Amniotic epithelial cell (primary cell): ENCODE measurements around the gene ZBTB20.
A peak's percentile ranks its signal among the peaks of the same experiment; 100 is the strongest.

Source experiments
- DNase-seq: peaks from one replicate; pipeline ENCODE4 v3.0.0-alpha.2; 2010; ENCODE audit warnings: low read depth

ZBTB20 gene

DNA sequence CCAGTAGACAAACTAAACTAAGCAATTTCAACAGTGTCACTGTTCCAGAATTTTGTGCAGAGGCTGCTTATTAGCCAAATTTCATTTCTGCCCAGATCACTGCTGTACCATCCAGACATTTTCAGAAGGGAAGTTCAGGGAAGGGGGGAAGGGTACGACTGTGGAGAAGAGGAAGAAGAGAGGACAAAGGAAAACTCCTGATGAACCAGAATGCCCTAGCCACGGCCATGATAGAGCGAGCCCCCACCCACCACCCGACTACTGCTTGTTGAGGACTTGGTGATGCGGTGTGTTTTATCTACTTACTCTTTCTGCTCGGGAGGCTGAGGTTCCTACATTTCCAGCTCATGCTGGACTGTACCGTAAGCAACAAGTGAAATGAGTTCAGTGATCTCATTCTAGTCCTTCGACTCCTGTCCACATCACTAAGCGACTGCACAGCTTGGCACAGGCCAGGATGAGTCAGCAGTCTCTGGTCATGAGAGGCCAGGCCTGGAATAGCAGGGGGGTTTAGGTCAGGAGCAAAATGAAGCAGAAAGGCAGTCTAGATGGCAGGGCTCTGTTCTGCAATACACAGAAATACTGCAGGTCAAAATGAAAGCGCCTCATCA lies 522.4 kb downstream of the ZBTB20 start:
- peak; percentile 99 for DNase-seq

DNA sequence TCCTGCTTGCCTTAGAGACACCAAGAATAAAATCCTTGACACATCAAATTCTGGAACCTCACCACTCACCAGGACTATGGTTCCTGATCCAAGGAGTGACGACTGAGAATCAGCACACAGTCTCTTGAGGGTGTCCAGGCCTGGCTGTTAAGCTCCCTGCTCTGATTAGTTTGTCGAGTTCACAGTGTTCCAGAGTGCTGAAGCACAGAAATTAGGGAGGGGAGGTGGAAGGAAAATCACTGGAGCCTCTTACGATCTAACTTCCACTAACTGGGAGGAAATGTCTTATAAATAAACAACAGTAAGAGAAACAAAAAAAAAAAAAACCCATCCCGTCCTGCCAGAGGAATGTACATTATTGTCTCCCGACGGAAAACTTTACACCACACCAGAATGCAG lies 523.0 kb downstream of the ZBTB20 start:
- DNase-seq = peak; percentile 79

DNA sequence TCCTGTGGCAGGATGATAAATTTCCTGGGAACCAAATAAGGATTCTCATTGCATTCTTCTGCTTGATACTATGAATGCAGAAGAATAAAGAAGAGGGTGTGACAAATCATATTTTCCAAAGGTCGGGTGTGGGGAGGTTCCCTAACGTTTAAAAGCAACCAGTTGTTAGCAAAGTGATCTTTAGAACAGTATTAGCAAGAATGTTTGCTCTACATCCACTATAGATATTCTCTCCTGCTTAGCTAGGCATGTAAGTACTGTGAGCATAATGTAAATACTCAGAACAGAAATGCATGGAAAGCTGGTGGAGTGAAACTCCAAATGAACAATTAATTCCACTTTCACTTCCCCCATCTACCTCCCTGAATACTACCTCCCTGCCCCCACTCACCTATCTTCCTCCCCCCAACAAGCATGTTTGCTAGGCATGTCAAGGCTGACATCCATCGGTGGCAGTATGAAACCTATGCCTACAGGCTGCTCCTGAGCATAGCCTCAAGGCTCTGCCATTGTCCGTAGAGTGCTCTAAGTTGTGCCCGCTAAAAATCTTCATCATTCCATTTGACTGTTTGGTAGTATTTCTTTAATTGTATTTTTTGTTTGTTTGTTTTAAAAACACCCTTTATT lies 523.6 kb downstream of the ZBTB20 start:
- no peak for DNase-seq

DNA sequence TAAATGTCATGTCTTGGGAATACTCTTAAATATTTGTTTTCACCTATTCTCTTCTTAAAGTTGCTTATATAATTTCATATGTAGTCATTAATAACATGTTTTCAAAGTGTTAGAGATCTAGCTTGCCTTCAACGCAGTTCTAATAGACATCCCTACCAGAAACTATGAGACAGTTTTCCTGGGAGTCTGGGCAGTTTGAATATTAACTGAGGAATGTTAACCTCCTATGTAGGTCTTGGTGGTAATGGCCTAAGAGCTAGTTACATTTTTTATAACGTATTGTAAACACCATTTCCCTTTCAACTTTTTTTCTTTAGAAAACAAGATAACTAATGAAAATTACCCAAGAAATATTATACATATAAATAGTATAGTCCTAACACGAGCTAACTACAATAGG lies 525.1 kb downstream of the ZBTB20 start:
- peak; percentile 60 for DNase-seq

GRCh38 chr3:114619771-114620170 lies 527.3 kb downstream of the ZBTB20 start:
- no peak for DNase-seq

- DNase-seq = no peak
These were observed 531.5 kb downstream of the ZBTB20 start for GRCh38 chr3:114615523-114616085.

DNA sequence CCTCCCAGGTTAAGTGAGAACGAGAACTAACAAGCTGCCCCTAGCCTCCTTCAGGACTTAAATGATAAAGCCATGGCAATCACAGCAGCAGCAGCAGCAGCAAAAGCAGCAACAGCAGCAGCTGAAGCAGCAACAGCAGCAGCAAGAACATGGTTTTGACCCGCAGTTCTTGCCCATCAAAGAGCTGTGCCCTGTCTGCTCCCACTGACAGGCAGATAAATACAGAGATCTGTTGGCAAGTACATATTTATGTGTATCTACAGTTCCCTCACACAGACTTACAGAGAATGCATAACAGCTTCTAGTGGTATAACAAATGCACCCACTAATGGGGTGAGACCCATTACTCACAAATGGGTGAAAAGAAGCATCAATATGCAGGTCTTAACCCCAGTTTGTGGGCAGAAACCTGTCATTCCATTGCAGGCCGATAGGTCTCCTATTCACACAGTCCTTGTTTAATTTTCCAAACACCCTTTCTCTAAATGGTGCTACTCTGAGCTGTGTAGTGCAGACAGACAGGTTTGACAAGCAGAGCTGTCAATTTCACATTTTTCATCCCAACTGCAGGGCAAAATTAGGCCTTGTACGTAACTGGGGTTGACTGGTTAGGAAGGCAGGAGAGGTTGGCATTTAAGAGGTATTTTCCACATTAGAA lies 537.0 kb downstream of the ZBTB20 start:
- DNase-seq = no peak

- DNase-seq = peak; percentile 93
These were observed 538.8 kb downstream of the ZBTB20 start for GRCh38 chr3:114608293-114608692.

DNA sequence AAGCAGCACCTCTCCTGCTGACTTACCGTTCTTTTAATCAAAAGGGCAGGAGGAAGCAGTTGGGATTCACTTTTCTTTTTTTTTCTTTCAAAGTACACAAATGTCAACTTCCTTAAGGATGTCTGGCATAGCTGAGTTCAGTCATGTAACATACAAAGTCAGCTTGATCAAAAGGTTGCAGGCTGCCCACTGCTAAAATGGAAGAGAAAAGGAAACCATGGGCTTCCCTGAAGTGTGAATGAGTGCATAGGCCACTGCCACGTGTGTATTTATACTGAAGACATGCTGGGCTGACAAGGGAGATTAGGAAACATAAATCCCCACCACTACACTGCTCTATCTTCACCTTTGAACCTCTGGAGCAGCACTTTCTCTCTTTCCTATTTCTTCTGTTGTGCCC lies 540.8 kb downstream of the ZBTB20 start:
- no peak for DNase-seq

GRCh38 chr3:114600571-114600970 lies 546.5 kb downstream of the ZBTB20 start:
- DNase-seq = no peak

- DNase-seq = no peak
These were observed 549.2 kb downstream of the ZBTB20 start for GRCh38 chr3:114597871-114598270.

DNA sequence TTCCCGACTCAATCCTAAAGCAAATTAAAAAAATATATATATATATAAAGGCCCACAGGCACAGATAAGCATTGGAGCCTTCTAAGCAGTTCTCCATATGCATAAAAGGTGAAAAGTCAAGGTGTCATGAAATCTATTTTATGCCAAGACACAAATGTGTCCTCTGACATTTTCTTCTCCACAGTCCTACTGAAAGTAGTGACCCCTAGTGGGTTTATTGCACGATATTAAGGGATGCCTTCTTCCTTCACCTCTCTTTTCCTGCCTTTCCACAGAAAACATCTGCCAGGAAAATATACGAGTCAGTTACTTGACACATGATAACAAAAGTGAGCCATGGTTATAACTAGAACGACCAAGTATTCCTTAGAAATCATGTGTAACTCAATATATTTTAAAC lies 550.1 kb downstream of the ZBTB20 start:
- no peak for DNase-seq

DNA sequence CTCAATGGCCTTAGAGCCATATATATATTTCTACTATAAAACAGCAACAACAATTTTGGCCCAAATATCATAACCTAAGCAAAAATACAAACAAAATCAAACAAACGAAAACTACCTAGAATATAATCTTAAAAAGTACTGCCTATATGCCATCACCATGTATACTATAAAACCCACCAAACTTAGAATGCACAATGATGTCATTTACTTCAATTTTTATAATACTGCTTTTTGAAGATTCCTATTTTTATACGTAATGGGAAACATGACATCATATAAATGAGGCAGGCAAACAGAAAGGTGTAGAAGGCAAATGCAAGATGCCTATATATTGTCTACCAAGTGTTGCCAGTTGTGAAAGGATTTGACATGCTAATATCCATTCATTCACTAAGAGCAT lies 550.9 kb downstream of the ZBTB20 start:
- no peak for DNase-seq

DNA sequence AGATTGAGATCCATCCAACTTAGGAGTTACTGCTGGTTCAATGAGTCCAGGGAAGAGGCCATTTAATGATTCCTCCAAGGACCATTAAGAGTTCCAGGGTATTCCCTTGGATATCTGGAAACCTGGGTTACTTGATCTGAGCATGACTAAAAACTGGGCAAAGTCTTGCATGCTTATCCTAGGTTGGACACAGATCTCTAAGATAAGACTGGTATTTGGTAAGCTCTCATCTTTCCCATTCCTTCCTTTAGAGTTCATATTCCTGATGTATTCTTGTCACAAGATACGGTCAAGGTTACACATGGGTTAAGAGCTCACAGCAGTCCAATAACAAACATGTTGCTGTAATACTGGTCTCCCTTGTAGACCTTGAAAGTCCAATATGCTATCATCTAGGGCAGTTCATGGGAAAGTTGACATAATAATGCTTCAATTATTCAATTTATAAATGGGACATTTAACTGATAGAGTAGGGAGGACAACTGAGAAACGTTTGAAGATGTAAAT lies 551.5 kb downstream of the ZBTB20 start:
- DNase-seq = peak; percentile 43

- DNase-seq = no peak
These were observed 556.6 kb downstream of the ZBTB20 start for GRCh38 chr3:114590309-114591047.

DNA sequence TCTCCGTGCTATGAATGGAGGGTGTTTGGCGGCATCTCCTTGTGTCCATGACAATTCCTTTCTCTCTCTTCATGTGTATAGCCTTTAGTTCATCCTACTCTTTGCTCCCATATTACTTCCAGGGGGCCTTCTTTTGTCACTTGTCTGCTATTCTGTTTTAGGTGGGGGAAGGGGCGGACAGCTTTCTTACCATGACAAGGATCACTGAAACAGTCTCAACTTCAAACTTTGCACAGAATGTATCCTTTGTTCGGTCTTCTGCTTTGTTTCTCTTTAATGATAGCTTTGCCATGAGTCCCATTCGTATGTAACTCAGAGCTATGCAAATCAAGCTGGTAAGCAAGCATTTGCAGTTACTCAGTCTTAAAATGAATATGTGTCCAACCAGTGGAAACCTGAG lies 559.1 kb downstream of the ZBTB20 start:
- no peak for DNase-seq

DNA sequence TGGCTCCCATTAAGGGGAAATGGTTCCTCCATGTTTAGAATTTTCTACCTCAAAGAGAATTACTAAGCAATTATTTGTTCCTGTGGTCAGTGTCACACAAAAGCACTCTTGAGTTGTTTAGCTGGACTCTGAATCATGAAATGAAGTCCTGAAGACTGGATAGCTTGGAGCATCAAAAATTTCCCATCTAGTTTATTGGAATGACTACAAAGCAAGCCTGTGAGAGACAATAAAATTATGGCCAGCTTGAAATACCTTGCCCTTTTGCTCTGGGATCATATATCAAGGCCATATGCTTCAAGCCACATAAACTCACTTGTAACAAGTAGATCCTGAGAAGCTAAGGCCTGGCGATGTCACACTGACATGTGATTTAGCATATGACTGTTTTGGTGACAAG lies 561.0 kb downstream of the ZBTB20 start:
- no peak for DNase-seq

DNA sequence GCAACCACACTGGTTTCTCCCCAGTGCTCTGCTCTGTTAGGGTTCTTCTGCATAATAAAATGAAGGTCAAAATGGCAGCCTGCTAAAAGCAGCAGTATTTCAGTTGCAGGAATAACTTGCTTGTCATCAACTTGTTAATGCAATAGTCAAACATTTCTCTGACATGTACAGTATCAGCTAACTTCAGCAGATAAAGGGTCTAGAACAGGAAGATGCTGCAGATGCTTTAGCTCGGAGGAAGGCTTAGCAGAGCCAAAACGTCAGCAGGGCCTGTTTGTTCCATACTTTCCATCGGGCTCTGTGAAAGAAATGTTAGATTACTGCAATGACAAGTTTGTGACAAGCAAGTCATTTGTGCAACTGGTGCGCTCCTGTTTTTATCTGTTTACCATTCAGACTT lies 561.4 kb downstream of the ZBTB20 start:
- no peak for DNase-seq

DNA sequence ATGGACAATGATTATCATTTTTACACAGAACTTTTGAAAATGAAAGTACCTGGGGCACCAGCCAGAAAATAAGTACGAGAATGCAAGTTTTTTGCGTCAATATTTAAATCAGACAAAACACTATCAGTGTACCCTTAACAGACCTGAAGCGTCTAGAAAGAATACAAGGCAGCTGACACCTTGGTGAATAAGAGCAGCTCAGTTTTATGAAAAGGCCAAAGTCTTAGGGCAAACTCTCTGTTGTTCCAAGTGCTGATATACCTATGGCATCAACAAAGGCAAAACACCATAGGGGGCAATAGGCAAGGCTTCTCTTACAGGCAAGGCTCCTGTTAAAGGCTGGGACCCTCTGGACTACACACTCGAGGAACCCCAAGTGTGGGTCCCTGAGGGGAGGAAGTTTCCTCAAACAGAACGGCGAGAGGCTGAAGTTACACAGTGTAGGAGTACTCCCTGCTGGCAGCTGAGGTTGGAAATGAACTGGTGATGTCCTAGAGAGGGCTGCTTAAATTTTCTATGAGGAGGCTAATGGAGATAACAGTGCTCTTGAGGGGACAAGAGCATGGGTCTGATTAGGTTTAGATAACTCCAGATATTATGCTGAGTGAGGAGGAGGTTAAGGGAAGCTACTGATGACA lies 562.2 kb downstream of the ZBTB20 start:
- no peak for DNase-seq

- DNase-seq = no peak
These were observed 564.2 kb downstream of the ZBTB20 start for GRCh38 chr3:114582929-114583328.

DNA sequence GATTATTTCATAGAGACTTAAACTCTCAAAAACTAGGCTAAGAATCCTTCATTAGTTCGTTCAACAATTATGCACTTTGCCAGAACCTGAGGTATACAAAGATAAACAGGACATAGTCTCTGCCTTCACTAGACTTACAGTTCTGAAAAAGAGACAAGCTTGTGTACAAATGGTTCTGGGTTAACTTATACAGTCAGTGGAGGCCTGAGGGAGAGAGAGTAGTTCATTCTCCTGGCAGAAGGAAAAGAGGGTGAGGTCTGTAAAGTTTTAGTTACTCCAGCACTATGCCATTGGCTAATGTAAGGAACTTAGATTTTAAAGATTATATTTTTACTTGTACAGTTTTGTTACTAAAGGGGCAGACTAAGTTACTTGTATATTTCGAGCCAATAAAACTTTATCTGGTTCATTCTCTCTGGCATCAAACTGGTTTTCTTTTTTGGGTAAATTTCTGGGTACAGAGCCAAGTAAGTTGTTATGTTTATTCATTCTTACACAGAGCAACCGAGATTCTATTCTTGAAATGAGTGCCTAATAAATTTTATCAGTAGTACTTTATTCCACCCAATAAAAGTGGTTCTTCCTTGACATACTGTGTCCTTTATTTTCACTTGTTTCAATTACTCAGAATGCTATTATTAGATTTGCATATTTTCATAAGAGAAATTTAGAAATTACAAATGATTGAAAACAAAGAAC lies 574.6 kb downstream of the ZBTB20 start:
- DNase-seq = no peak
